SK-N-MC (cell line): Measurements from ENCODE around the gene PREP.

Experiments used
- EZH2 ChIP-seq: fragments of 200-600 bp; sonication (generic); IDR thresholded peaks from one replicate; pipeline ENCODE4 v1.6.1; 2017; ENCODE audit warnings: antibody characterized with exemption
- POLR2AphosphoS5 ChIP-seq: IDR thresholded peaks from 2 replicates; pipeline ENCODE4 v1.6.1; 2012; ENCODE audit warnings: mild to moderate bottlenecking, low read depth, low read length, borderline replicate concordance

GRCh38 chr6:105250533-105250932, 152.3 kb downstream of the PREP start:
- TF ChIP-seq POLR2AphosphoS5: no peak
- no peak for TF ChIP-seq EZH2
